ENCODE data around the gene LCN1.
"Not testable (repeated sequence)": the region's sequence is repeated elsewhere in the genome, so short reads cannot be mapped to it uniquely, and the experiment has no call there.

LCN1 gene

GRCh38 chr9:135524130-135524861 is 3.1 kb downstream of the LCN1 start:
- H3K4me3 ChIP-seq (ENCODE audit: low read depth, low read length) = no peak overlapping the region
- in situ Hi-C loops (cut with HindIII; ENCODE audit: low sequenced_read_pairs) = no loop called here
- DNase-seq (ENCODE audit: low read depth, low spot score) = no peak
- TF ChIP-seq CTCF (IDR thresholded peaks at IDR 0.05; ENCODE audit: low read depth, low read length) = no peak

- in situ Hi-C loops (cut with HindIII; ENCODE audit: low sequenced_read_pairs) = no loop called here
- no peak overlapping the region for H3K4me3 ChIP-seq (ENCODE audit: low read depth, low read length)
- TF ChIP-seq CTCF (IDR thresholded peaks at IDR 0.05; ENCODE audit: low read depth, low read length) = no peak
- DNase-seq (ENCODE audit: low read depth, low spot score) = no peak
Measured at GRCh38 chr9:135525241-135526088, 4.2 kb downstream of the LCN1 start.

GRCh38 chr9:135526089-135526729 is 5.0 kb downstream of the LCN1 start:
- DNase-seq (ENCODE audit: low read depth, low spot score) = no peak
- no peak overlapping the region for H3K4me3 ChIP-seq (ENCODE audit: low read depth, low read length)
- no peak for TF ChIP-seq CTCF (IDR thresholded peaks at IDR 0.05; ENCODE audit: low read depth, low read length)
- in situ Hi-C loops (cut with HindIII; ENCODE audit: low sequenced_read_pairs) = no loop called here

- in situ Hi-C loops (cut with HindIII; ENCODE audit: low sequenced_read_pairs) = no loop called here
- no peak for DNase-seq (ENCODE audit: low read depth, low spot score)
- no peak for TF ChIP-seq CTCF (IDR thresholded peaks at IDR 0.05; ENCODE audit: low read depth, low read length)
- no peak overlapping the region for H3K4me3 ChIP-seq (ENCODE audit: low read depth, low read length)
Measured at GRCh38 chr9:135526730-135527571, 5.7 kb downstream of the LCN1 start.

GRCh38 chr9:135528842-135529435 is 7.7 kb downstream of the LCN1 start:
- DNase-seq (ENCODE audit: low read depth, low spot score); H3K4me3 ChIP-seq (ENCODE audit: low read depth, low read length); in situ Hi-C loops (cut with HindIII; ENCODE audit: low sequenced_read_pairs): not testable (repeated sequence)

GRCh38 chr9:135530146-135530545 is 8.9 kb downstream of the LCN1 start:
- no peak for DNase-seq (ENCODE audit: low read depth, low spot score)
- in situ Hi-C loops (cut with HindIII; ENCODE audit: low sequenced_read_pairs) = no loop called here
- TF ChIP-seq CTCF (IDR thresholded peaks at IDR 0.05; ENCODE audit: low read depth, low read length) = no peak
- no peak overlapping the region for H3K4me3 ChIP-seq (ENCODE audit: low read depth, low read length)

All from astrocyte of the spinal cord (primary cell).